Naive thymus-derived CD4-positive, alpha-beta T cell (primary cell): ENCODE results near the gene PSMA1. TPM values are rescaled to one million over a fixed set of nuclear protein-coding genes. Genes with fewer than 3 reads are reported as not detected.

ENCODE experiments used
- ATAC-seq: fragments of 150-1000 bp; cut with Tn5 transposase; 2 replicates; pipeline ENCODE4 v1.10.0; 2021; ENCODE audit warnings: mild to moderate bottlenecking, moderate library complexity
- CTCF ChIA-PET: fragments of 350-600 bp; sonication (Branson Sonifier 250); formaldehyde crosslinking; loops from one replicate; lab custom pipeline; 2021; ENCODE audit warnings: antibody characterized with exemption; lab: Charles Lee
- POLR2A ChIA-PET: fragments of 350-600 bp; sonication (Branson Sonifier 250); formaldehyde crosslinking; loops from one replicate; lab custom pipeline; 2021; ENCODE audit warnings: antibody characterized with exemption, inconsistent platforms; lab: Charles Lee
- DNase-seq, 9 donors: peaks; one replicate each; pipeline versions ENCODE4 v3.0.0 to v3.0.0-alpha.2; 2020 to 2022; ENCODE audit warnings: mixed read lengths in 1 of 9
- H3K27ac ChIP-seq: one replicate; pipeline ENCODE4 v1.7.0; 2013; ENCODE audit warnings: mild to moderate bottlenecking, low read depth, low read length, moderate library complexity
- H3K27me3 ChIP-seq, 2 donors: one replicate each; pipeline ENCODE4 v1.7.0; 2013; ENCODE audit warnings: low read length in 2 of 2, mild to moderate bottlenecking in 2 of 2, moderate library complexity in 2 of 2; ENCODE audit not compliant: control insufficient read depth in 2 of 2, insufficient read depth in 2 of 2
- H3K36me3 ChIP-seq, 3 experiments: 1 replicate in 2 of 3; 2 replicates in 1 of 3; pipeline ENCODE4 v1.7.0; 2013; ENCODE audit warnings: low read length in 3 of 3, mild to moderate bottlenecking in 3 of 3, moderate library complexity in 1 of 3; ENCODE audit not compliant: insufficient read depth in 3 of 3, control insufficient read depth in 2 of 3
- H3K4me1 ChIP-seq, 2 donors: one replicate each; pipeline ENCODE4 v1.7.0; 2013; ENCODE audit warnings: low read length in 2 of 2, mild to moderate bottlenecking in 2 of 2, moderate library complexity in 1 of 2; ENCODE audit not compliant: control insufficient read depth in 2 of 2, insufficient read depth in 2 of 2
- H3K4me3 ChIP-seq: 2 replicates; pipeline ENCODE4 v1.7.0; 2013; ENCODE audit warnings: mild to moderate bottlenecking, low read length
- H3K9me3 ChIP-seq, 3 experiments: 1 replicate in 2 of 3; 2 replicates in 1 of 3; pipeline ENCODE4 v1.7.0; 2013; ENCODE audit warnings: low read length in 3 of 3; ENCODE audit not compliant: control insufficient read depth in 2 of 3
- H3K27ac Mint-ChIP-seq, 9 donors: one replicate each; pipeline ENCODE4 v1.8.0; 2020 to 2022; ENCODE audit warnings: mixed read lengths in 9 of 9, mild to moderate bottlenecking in 8 of 9, moderate library complexity in 5 of 9, inconsistent platforms in 2 of 9
- H3K27me3 Mint-ChIP-seq, 5 donors: one replicate each; pipeline ENCODE4 v1.8.0; 2021 to 2022; ENCODE audit warnings: mixed read lengths in 5 of 5, mild to moderate bottlenecking in 1 of 5
- H3K36me3 Mint-ChIP-seq, 5 donors: one replicate each; pipeline ENCODE4 v1.8.0; 2020 to 2022; ENCODE audit warnings: mixed read lengths in 5 of 5, mild to moderate bottlenecking in 3 of 5, inconsistent platforms in 1 of 5
- H3K4me1 Mint-ChIP-seq, 7 donors: one replicate each; pipeline ENCODE4 v1.8.0; 2020 to 2022; ENCODE audit warnings: mixed read lengths in 7 of 7, mild to moderate bottlenecking in 3 of 7, inconsistent platforms in 1 of 7
- H3K4me3 Mint-ChIP-seq, 10 donors: one replicate each; pipeline ENCODE4 v1.8.0; 2020 to 2022; ENCODE audit warnings: mild to moderate bottlenecking in 10 of 10, mixed read lengths in 10 of 10, moderate library complexity in 6 of 10, inconsistent platforms in 2 of 10
- H3K9me3 Mint-ChIP-seq, 11 donors: one replicate each; pipeline ENCODE4 v1.8.0; 2020 to 2022; ENCODE audit warnings: mixed read lengths in 11 of 11, mild to moderate bottlenecking in 4 of 11, inconsistent platforms in 1 of 11, moderate library complexity in 1 of 11
- intact Hi-C, 2 donors: fragments of 100-400 bp; cut with micrococcal nuclease; formaldehyde crosslinking; loops; one replicate each; pipeline ENCODE4 v1.15.1; 2023
- polyA plus RNA-seq, 2 donors: library from polyadenylated mRNA; unstranded; fragments of 300-500 nt; fragmentation: Illumina TruSeq; gene quantifications; one replicate each; pipeline ENCODE4 v1.2.3, GENCODE V29; 2021
- total RNA-seq, 6 experiments: library from RNA in 5 of 6; stranded (reverse) in 5 of 6; gene quantifications; 1 replicate in 5 of 6; 2 replicates in 1 of 6; pipeline ENCODE4 v1.2.3 and lab custom pipeline; 2021 to 2026

The PSMA1 gene
- total and polyA plus RNA-seq, 7 experiments from 2014 or later: 103 to 253 (median 128) TPM

DNA sequence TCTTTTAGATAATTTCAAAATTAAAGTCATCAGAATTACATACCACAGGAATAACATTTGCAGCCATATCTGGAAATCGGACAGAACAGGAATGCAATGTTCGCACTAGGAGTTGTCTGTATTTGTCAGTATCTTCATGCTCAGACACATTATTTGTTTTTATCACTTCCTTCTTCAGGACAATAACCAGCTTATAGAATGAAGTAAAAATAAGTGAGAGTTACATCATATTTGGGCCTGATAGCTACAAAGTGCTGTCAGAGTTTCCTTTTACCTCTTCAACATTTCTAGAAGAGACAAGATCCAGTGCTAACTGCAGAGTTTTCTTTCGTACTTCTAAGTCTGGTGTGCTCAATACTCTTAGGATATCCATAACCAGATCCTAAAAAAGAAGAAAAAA lies 39.5 kb downstream of the PSMA1 start:
- ChIA-PET POLR2A (no interaction called here), CTCF (interaction anchor here (0.6 to 2.0 kb wide), 4 partner anchors 13 to 429 kb away, joined by 3 to 8 read pairs (median 4); no protein-coding TSS in a partner anchor)
- H3K9me3 ChIP-seq: no peaks in the 10 kb centered on the region
- peaks cover 4 to 34% (median 19%) of the 10 kb centered on the region in 5 donors for H3K36me3 Mint-ChIP-seq
- ATAC-seq (no peak), DNase-seq (no peak)
- no peaks in the 10 kb centered on the region for H3K4me1 ChIP-seq
- H3K27ac ChIP-seq: no peak overlapping the region
- H3K9me3 Mint-ChIP-seq: no peaks in the 10 kb centered on the region
- H3K4me3 ChIP-seq: no peak overlapping the region
- no peaks in the 10 kb centered on the region for H3K27me3 ChIP-seq
- peaks cover under 1 to 94% (median 33%) of the 10 kb centered on the region in 3 experiments for H3K36me3 ChIP-seq
- no peak overlapping the region for H3K4me3 Mint-ChIP-seq
- peak overlapping the region in 3 of 9 donors; percentile 12 to 62 (median 28) for H3K27ac Mint-ChIP-seq
- intact Hi-C loops: no loop called here
- peaks cover 7 to 21% (median 15%) of the 10 kb centered on the region in 7 donors for H3K4me1 Mint-ChIP-seq
- no peaks in the 10 kb centered on the region for H3K27me3 Mint-ChIP-seq

DNA sequence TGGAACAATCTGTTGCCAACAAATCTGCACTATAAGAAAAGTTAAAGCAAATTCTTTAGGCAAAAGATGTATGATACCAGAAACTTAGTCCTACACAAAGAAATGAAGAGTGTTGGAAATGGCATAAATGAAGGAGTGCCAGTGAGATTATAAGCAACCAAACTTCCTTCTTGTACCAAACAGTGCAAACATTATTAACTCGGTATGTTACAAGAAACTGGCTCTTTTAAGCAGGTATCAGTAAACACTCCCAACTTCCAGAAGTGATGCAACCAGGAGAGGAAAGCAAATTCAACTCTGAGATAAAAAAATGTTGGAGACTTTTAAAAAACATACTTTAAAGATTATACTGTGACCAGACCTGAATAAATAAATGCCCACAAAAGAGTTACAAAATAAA lies 49.1 kb downstream of the PSMA1 start:
- ATAC-seq (no peak), DNase-seq (no peak)
- peaks cover 9 to 70% (median 48%) of the 10 kb centered on the region in 5 donors for H3K36me3 Mint-ChIP-seq
- Histone ChIP-seq H3K4me3 (no peak overlapping the region), H3K9me3 (no peaks in the 10 kb centered on the region), H3K36me3 (peaks cover 26 to 87% (median 68%) of the 10 kb centered on the region in 3 experiments), H3K4me1 (no peaks in the 10 kb centered on the region), H3K27me3 (no peaks in the 10 kb centered on the region), H3K27ac (no peak overlapping the region)
- POLR2A ChIA-PET: no interaction called here
- intact Hi-C loops: no loop called here
- CTCF ChIA-PET: no interaction called here
- H3K9me3 Mint-ChIP-seq: no peaks in the 10 kb centered on the region
- no peak overlapping the region for H3K4me3 Mint-ChIP-seq
- H3K4me1 Mint-ChIP-seq: peaks cover 7 to 64% (median 42%) of the 10 kb centered on the region in 7 donors
- peak overlapping the region in 7 of 9 donors; percentile 23 to 81 (median 73) for H3K27ac Mint-ChIP-seq
- no peaks in the 10 kb centered on the region for H3K27me3 Mint-ChIP-seq

DNA sequence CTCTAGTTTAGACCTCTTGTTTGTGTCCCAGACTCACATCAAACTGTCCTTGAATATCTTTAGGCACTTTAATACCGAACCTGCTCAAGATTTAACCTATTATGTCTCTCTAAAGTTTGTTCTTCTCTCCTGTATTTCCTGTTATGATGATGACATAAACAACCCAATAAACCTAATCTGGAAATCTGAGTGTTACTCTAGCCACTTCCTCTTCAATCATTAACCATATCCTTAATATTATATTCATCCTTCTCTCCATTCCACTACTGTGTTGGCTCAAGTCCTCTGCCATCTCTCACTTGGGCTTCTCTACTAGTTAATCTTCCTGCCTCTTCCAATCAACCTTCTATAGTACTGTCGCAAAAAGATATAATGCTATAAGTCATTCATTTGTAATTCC lies 56.6 kb downstream of the PSMA1 start:
- Histone ChIP-seq H3K27me3 (no peaks in the 10 kb centered on the region), H3K4me3 (no peak overlapping the region), H3K4me1 (peaks cover 3 to 17% of the 10 kb centered on the region in 2 donors), H3K36me3 (peaks cover 46 to 85% (median 65%) of the 10 kb centered on the region in 3 experiments), H3K27ac (peak overlapping the region; percentile 25), H3K9me3 (no peaks in the 10 kb centered on the region)
- no peak for DNase-seq
- H3K36me3 Mint-ChIP-seq: peaks cover 7 to 34% (median 20%) of the 10 kb centered on the region in 5 donors
- intact Hi-C loops: loop anchor here in 1 of 2 donors (10.0 kb wide), 1 partner anchor 541 kb away; no protein-coding TSS in a partner anchor
- CTCF ChIA-PET: interaction anchor here (3.2 kb wide), 1 partner anchor 8 kb away, joined by 19 read pairs; no protein-coding TSS in a partner anchor
- H3K9me3 Mint-ChIP-seq: no peaks in the 10 kb centered on the region
- H3K4me1 Mint-ChIP-seq: peaks cover 2 to 15% (median 8%) of the 10 kb centered on the region in 7 donors
- ATAC-seq: no peak
- H3K4me3 Mint-ChIP-seq: no peak overlapping the region
- POLR2A ChIA-PET: interaction anchor here (0.7 to 1.4 kb wide), 2 partner anchors 14 to 16 kb away, joined by 3 read pairs; no protein-coding TSS in a partner anchor
- no peak overlapping the region for H3K27ac Mint-ChIP-seq
- no peaks in the 10 kb centered on the region for H3K27me3 Mint-ChIP-seq

DNA sequence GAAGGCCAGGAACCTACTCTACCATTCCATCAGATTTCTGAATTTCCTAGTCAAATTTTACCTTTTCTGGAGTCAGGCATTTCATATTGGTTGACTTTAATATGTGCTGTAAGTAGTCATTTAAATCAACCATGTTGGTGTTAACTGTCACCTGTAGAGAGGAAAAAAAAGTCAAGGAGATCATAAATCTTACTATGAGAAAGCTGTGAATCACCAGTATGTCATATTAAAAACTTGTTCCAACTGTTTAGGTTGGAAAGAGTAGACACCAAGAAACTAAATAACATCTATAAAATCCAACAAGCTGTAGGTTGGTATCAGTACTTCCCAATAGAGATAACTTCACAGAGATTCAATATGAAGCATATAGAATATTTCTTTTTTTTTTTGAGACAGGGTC lies 60.0 kb downstream of the PSMA1 start:
- intact Hi-C loops: loop anchor here in 1 of 2 donors (10.0 kb wide), 1 partner anchor 545 kb away; no protein-coding TSS in a partner anchor
- Mint-ChIP-seq H3K4me1 (peaks cover 0 to 7% (median 0%) of the 10 kb centered on the region in 7 donors), H3K27me3 (no peaks in the 10 kb centered on the region), H3K9me3 (no peaks in the 10 kb centered on the region), H3K4me3 (no peak overlapping the region), H3K27ac (peak overlapping the region in 2 of 9 donors; percentile 40 to 58), H3K36me3 (peaks cover 5 to 34% (median 19%) of the 10 kb centered on the region in 5 donors)
- Histone ChIP-seq H3K27me3 (no peaks in the 10 kb centered on the region), H3K4me1 (peaks cover 3 to 17% of the 10 kb centered on the region in 2 donors), H3K36me3 (peaks cover 29 to 78% (median 47%) of the 10 kb centered on the region in 3 experiments), H3K9me3 (no peaks in the 10 kb centered on the region), H3K4me3 (no peak overlapping the region), H3K27ac (no peak overlapping the region)
- ChIA-PET CTCF (interaction anchor here (0.6 to 1.3 kb wide), 3 partner anchors 159 to 690 kb away, joined by 3 to 6 read pairs (median 4); no protein-coding TSS in a partner anchor), POLR2A (interaction anchor here (0.6 to 0.7 kb wide), 2 partner anchors 100 to 111 kb away, joined by 3 read pairs; no protein-coding TSS in a partner anchor)
- DNase-seq (no peak), ATAC-seq (no peak)

DNA sequence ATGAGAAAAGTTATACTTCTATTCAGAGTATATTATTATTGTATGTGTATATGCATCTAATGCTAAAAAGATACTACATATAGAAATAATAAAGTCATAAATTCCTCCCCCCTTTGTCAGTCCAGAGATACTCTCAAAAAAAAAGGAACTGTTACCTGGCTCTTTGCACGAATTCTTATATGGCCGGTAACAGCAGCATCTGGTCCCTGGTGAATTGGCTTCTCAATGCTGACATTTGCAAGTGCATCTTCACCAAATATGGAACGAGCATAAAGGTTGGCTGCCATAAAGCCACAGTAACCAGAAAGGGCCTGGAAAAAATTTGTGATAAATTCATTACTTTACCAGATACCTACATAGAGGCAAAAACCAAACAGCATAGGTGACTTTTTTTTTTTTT lies 61.8 kb downstream of the PSMA1 start:
- H3K9me3 ChIP-seq: no peaks in the 10 kb centered on the region
- Mint-ChIP-seq H3K27ac (no peak overlapping the region), H3K4me1 (peaks cover 0 to 7% (median 0%) of the 10 kb centered on the region in 7 donors), H3K36me3 (peaks cover 0 to 34% (median 13%) of the 10 kb centered on the region in 5 donors), H3K9me3 (no peaks in the 10 kb centered on the region), H3K27me3 (no peaks in the 10 kb centered on the region), H3K4me3 (no peak overlapping the region)
- H3K36me3 ChIP-seq: peaks cover 23 to 61% (median 30%) of the 10 kb centered on the region in 3 experiments
- no peak overlapping the region for H3K4me3 ChIP-seq
- no peak overlapping the region for H3K27ac ChIP-seq
- DNase-seq (no peak), ATAC-seq (no peak)
- intact Hi-C loops: loop anchor here (5.0 to 10.0 kb wide), 3 partner anchors 101 to 504 kb away; partner anchors contain the start of gene RRAS2 (in 2 of the 2)
- POLR2A ChIA-PET: interaction anchor here (0.7 kb wide), 1 partner anchor 17 kb away, joined by 4 read pairs; no protein-coding TSS in a partner anchor
- no peaks in the 10 kb centered on the region for H3K27me3 ChIP-seq
- peaks cover 0 to 4% of the 10 kb centered on the region in 2 donors for H3K4me1 ChIP-seq
- CTCF ChIA-PET: no interaction called here

DNA sequence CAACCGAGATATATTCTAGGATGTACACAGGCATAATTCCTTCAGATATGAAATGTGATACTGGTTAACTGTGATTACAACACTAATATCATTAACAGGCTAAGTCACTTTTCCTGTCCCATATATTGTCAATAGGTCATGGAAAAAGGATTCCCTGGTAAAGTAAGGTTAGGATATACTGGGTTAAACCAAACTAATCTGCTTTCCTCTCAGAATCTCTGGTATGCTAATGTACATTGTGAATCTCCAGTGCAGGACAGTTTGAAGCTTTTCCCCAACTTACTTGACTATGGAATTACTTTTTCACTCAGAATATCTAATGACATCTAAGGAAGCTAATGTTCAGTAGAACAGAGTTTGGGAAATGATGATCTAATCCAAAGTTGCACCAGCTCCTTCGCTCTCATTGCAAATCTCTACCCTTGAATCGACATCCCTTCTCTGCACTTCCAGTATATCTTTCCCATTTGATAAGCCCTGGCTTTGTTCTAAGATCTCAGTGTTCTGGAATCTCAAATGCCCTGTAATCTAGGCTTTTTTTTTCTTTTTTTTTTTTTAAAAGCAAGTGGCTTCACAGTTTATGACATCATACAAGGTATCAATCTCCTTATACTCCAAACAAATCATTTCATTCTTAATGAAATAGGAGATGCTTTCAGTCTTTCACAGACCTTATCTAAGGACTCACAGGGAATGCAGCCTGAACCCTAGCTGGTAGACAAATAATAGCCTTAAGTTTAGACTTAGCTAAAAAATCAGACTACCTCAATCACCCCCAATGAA lies 64.3 kb downstream of the PSMA1 start:
- POLR2A ChIA-PET: interaction anchor here (0.6 to 0.8 kb wide), 2 partner anchors 436 to 513 kb away, joined by 4 read pairs; partner anchors contain the start of gene CYP2R1
- H3K4me3 ChIP-seq: no peak overlapping the region
- peaks cover 5 to 38% (median 18%) of the 10 kb centered on the region in 5 donors for H3K36me3 Mint-ChIP-seq
- H3K9me3 Mint-ChIP-seq: no peaks in the 10 kb centered on the region
- CTCF ChIA-PET: interaction anchor here (0.6 to 4.1 kb wide), 34 partner anchors 10 to 1791 kb away, joined by 3 to 52 read pairs (median 4); no protein-coding TSS in a partner anchor
- intact Hi-C loops: loop anchor here (1.0 to 10.0 kb wide), 8 partner anchors 99 to 684 kb away; partner anchors contain the start of gene RRAS2 (in 2 of the 2)
- no peak overlapping the region for H3K4me3 Mint-ChIP-seq
- H3K4me1 ChIP-seq: peaks cover 0 to 3% of the 10 kb centered on the region in 2 donors
- no peak for DNase-seq
- peaks cover 10 to 44% (median 13%) of the 10 kb centered on the region in 3 experiments for H3K36me3 ChIP-seq
- peak overlapping the region in 6 of 9 donors; percentile 1 to 82 (median 26) for H3K27ac Mint-ChIP-seq
- H3K9me3 ChIP-seq: no peaks in the 10 kb centered on the region
- H3K27ac ChIP-seq: no peak overlapping the region
- peaks cover 0 to 10% (median 0%) of the 10 kb centered on the region in 7 donors for H3K4me1 Mint-ChIP-seq
- no peaks in the 10 kb centered on the region for H3K27me3 ChIP-seq
- ATAC-seq: no peak
- H3K27me3 Mint-ChIP-seq: no peaks in the 10 kb centered on the region
